GM18526 (cell line): ENCODE measurements around the gene DRC1.

Source experiments
- POLR2A ChIP-seq: IDR thresholded peaks from 3 replicates; pipeline ENCODE4 v1.6.1; 2011; ENCODE audit not compliant: insufficient read length; ENCODE audit errors: extremely low read depth

The DRC1 gene

GRCh38 chr2:26464390-26465265 lies 62.9 kb downstream of the DRC1 start:
- TF ChIP-seq POLR2A: no peak

- TF ChIP-seq POLR2A: no peak
Measured at GRCh38 chr2:26465266-26465925, 63.7 kb downstream of the DRC1 start.

GRCh38 chr2:26465981-26466471 lies 64.3 kb downstream of the DRC1 start:
- no peak for TF ChIP-seq POLR2A

- TF ChIP-seq POLR2A: no peak
Measured at GRCh38 chr2:26466662-26467310, 65.1 kb downstream of the DRC1 start.

GRCh38 chr2:26469092-26469710 lies 67.5 kb downstream of the DRC1 start:
- no peak for TF ChIP-seq POLR2A

- TF ChIP-seq POLR2A: no peak
Measured at GRCh38 chr2:26469955-26470354, 68.2 kb downstream of the DRC1 start.

- TF ChIP-seq POLR2A: no peak
Measured at GRCh38 chr2:26470601-26471260, 69.0 kb downstream of the DRC1 start.

GRCh38 chr2:26471289-26471688 lies 69.6 kb downstream of the DRC1 start:
- no peak for TF ChIP-seq POLR2A

GRCh38 chr2:26471766-26472706 lies 70.3 kb downstream of the DRC1 start:
- no peak for TF ChIP-seq POLR2A

GRCh38 chr2:26472821-26473655 lies 71.3 kb downstream of the DRC1 start:
- TF ChIP-seq POLR2A: no peak

- no peak for TF ChIP-seq POLR2A
Measured at GRCh38 chr2:26473796-26474195, 72.1 kb downstream of the DRC1 start.

GRCh38 chr2:26474261-26474785 lies 72.6 kb downstream of the DRC1 start:
- no peak for TF ChIP-seq POLR2A

GRCh38 chr2:26475037-26475436 lies 73.3 kb downstream of the DRC1 start:
- no peak for TF ChIP-seq POLR2A
